Transverse colon (tissue), 4 donors: ENCODE data around the gene MYO18B.

Experiments used
- EP300 ChIP-seq: sonication (generic); formaldehyde crosslinking; IDR thresholded peaks from one replicate; pipeline ENCODE4 v1.6.1; 2017; ENCODE audit warnings: antibody characterized with exemption, low read depth
- POLR2A ChIP-seq: fragments of 450-650 bp; IDR thresholded peaks from one replicate; pipeline ENCODE4 v1.6.1; 2016; ENCODE audit warnings: antibody characterized with exemption, mild to moderate bottlenecking, moderate library complexity
- POLR2AphosphoS5 ChIP-seq, 3 donors: sonication (generic); formaldehyde crosslinking; IDR thresholded peaks; one replicate each; pipeline ENCODE4 v1.6.1; 2016; ENCODE audit warnings: antibody characterized with exemption in 3 of 3
- TF ChIP-seq, protein P1 (sequence below), 5 experiments: fragments of 200-600 bp in 3 of 5; fragments of 450-650 bp in 2 of 5; sonication (generic) in 3 of 5; IDR thresholded peaks; 1 replicate in 2 of 5; 2 replicates in 3 of 5; pipeline ENCODE4 v1.5.1; 2016 to 2017; ENCODE audit warnings: antibody characterized with exemption in 5 of 5, inconsistent platforms in 3 of 5, mild to moderate bottlenecking in 2 of 5, moderate library complexity in 1 of 5

DNA sequence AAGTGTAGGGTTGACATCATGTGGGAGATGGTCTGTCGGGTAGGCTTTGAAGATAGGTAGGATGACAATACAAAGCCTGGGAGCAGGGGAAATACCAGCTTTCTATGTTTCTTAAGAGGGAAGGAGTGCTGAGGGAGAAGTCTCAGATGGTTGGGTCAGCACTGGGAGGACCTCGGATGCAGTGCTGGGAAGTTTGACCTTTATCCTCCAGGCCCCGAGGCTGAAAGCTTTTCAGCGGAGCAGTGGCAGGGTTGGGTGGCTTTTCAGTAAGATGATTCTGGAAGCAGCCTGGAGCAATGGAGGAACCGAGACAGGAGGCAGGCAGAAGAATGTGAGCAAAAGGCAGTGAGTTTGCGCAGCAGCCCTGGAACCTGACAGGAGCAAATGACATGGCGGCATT, 43.5 kb upstream of the MYO18B start:
- TF ChIP-seq, protein P1, sequence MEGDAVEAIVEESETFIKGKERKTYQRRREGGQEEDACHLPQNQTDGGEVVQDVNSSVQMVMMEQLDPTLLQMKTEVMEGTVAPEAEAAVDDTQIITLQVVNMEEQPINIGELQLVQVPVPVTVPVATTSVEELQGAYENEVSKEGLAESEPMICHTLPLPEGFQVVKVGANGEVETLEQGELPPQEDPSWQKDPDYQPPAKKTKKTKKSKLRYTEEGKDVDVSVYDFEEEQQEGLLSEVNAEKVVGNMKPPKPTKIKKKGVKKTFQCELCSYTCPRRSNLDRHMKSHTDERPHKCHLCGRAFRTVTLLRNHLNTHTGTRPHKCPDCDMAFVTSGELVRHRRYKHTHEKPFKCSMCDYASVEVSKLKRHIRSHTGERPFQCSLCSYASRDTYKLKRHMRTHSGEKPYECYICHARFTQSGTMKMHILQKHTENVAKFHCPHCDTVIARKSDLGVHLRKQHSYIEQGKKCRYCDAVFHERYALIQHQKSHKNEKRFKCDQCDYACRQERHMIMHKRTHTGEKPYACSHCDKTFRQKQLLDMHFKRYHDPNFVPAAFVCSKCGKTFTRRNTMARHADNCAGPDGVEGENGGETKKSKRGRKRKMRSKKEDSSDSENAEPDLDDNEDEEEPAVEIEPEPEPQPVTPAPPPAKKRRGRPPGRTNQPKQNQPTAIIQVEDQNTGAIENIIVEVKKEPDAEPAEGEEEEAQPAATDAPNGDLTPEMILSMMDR (IDR thresholded peaks at IDR 0.05), result no peak
- no peak for TF ChIP-seq POLR2A
- TF ChIP-seq POLR2AphosphoS5 (IDR thresholded peaks at IDR 0.05), result no peak
- no peak for TF ChIP-seq EP300
